ENCODE results near the gene FRAT2.

FRAT2 gene

GRCh38 chr10:97334370-97335175 lies at the start of gene FRAT2:
Gene FRAT2, minus strand, starts transcription at chr10:97334729. Its CDS starts 157 bp downstream, at chr10:97334572.
- intact Hi-C loops (cut with DNase I) = loop anchor here (1.0 to 5.0 kb wide), 2 partner anchors 15 to 52 kb away; partner anchors contain the start of gene FRAT1
- DNase-seq = peak; percentile 74 to 95 (median 91)

GRCh38 chr10:97384156-97384555 lies 49.6 kb upstream of the FRAT2 start:
- intact Hi-C loops (cut with DNase I) = no loop called here

GRCh38 chr10:97383159-97383558 lies 48.6 kb upstream of the FRAT2 start:
- intact Hi-C loops (cut with DNase I) = no loop called here
- no peak for DNase-seq

More at GRCh38 chr10:97384156-97384555, 49.6 kb upstream of the FRAT2 start:
- no peak for DNase-seq

GRCh38 chr10:97381626-97382025 lies 47.1 kb upstream of the FRAT2 start:
- intact Hi-C loops (cut with DNase I) = no loop called here
- DNase-seq = no peak

GRCh38 chr10:97380516-97380915 lies 46.0 kb upstream of the FRAT2 start:
- DNase-seq = no peak
- intact Hi-C loops (cut with DNase I) = no loop called here

GRCh38 chr10:97378933-97379921 lies 44.7 kb upstream of the FRAT2 start:
- intact Hi-C loops (cut with DNase I) = no loop called here
- no peak for DNase-seq

- no peak for DNase-seq
- intact Hi-C loops (cut with DNase I) = no loop called here
These were observed 41.9 kb upstream of the FRAT2 start for GRCh38 chr10:97376413-97376812.

GRCh38 chr10:97373456-97373855 lies 38.9 kb upstream of the FRAT2 start:
- intact Hi-C loops (cut with DNase I) = no loop called here
- no peak for DNase-seq

GRCh38 chr10:97372233-97372875 lies 37.8 kb upstream of the FRAT2 start:
- DNase-seq = no peak

GRCh38 chr10:97371696-97372095 lies 37.2 kb upstream of the FRAT2 start:
- intact Hi-C loops (cut with DNase I) = no loop called here

More at GRCh38 chr10:97372233-97372875, 37.8 kb upstream of the FRAT2 start:
- intact Hi-C loops (cut with DNase I) = no loop called here

GRCh38 chr10:97367126-97367649 lies 32.7 kb upstream of the FRAT2 start:
- intact Hi-C loops (cut with DNase I) = no loop called here
- DNase-seq = no peak

More at GRCh38 chr10:97371696-97372095, 37.2 kb upstream of the FRAT2 start:
- no peak for DNase-seq

- intact Hi-C loops (cut with DNase I) = no loop called here
- no peak for DNase-seq
These were observed 32.0 kb upstream of the FRAT2 start for GRCh38 chr10:97366572-97366971.

- intact Hi-C loops (cut with DNase I) = no loop called here
- DNase-seq = no peak
These were observed 31.3 kb upstream of the FRAT2 start for GRCh38 chr10:97365761-97366351.

GRCh38 chr10:97363071-97363470 lies 28.5 kb upstream of the FRAT2 start:
- intact Hi-C loops (cut with DNase I) = no loop called here
- no peak for DNase-seq

- intact Hi-C loops (cut with DNase I) = no loop called here
- no peak for DNase-seq
These were observed 27.9 kb upstream of the FRAT2 start for GRCh38 chr10:97362310-97363033.

- intact Hi-C loops (cut with DNase I) = no loop called here
- peak in 9 of 42 donors; percentile 18 to 46 (median 28) for DNase-seq
These were observed 27.0 kb upstream of the FRAT2 start for GRCh38 chr10:97361537-97361901.

- intact Hi-C loops (cut with DNase I) = no loop called here
- DNase-seq = no peak
These were observed 26.4 kb upstream of the FRAT2 start for GRCh38 chr10:97360705-97361536.
